Endothelial cell (in vitro differentiated cells): ENCODE data around the gene RNF13. TPM values are rescaled to one million over a fixed set of nuclear protein-coding genes. Genes with fewer than 3 reads are reported as not detected.
A peak's percentile ranks its signal among the peaks of the same experiment; 100 is the strongest.
"Not testable (repeated sequence)": the region's sequence is repeated elsewhere in the genome, so short reads cannot be mapped to it uniquely, and the experiment has no call there.

Source experiments
- DNase-seq: peaks from one replicate; pipeline ENCODE4 v3.0.0; 2021; ENCODE audit warnings: low spot score
- H3K27ac Mint-ChIP-seq: one replicate; pipeline ENCODE4 v1.8.0; 2021; ENCODE audit warnings: mixed read lengths, inconsistent platforms; ENCODE audit not compliant: unreplicated experiment
- H3K27me3 Mint-ChIP-seq: one replicate; pipeline ENCODE4 v1.8.0; 2021; ENCODE audit warnings: mild to moderate bottlenecking, moderate library complexity, mixed read lengths, inconsistent platforms; ENCODE audit not compliant: unreplicated experiment
- H3K36me3 Mint-ChIP-seq: one replicate; pipeline ENCODE4 v1.8.0; 2021; ENCODE audit warnings: mild to moderate bottlenecking, low read depth, mixed read lengths, inconsistent platforms; ENCODE audit not compliant: unreplicated experiment
- H3K4me1 Mint-ChIP-seq: one replicate; pipeline ENCODE4 v1.8.0; 2021; ENCODE audit warnings: mild to moderate bottlenecking, mixed read lengths, inconsistent platforms; ENCODE audit not compliant: unreplicated experiment
- H3K4me3 Mint-ChIP-seq: one replicate; pipeline ENCODE4 v1.8.0; 2021; ENCODE audit warnings: mild to moderate bottlenecking, mixed read lengths, inconsistent platforms; ENCODE audit not compliant: unreplicated experiment
- H3K9me3 Mint-ChIP-seq: one replicate; pipeline ENCODE4 v1.8.0; 2021; ENCODE audit warnings: mixed read lengths, inconsistent platforms; ENCODE audit not compliant: unreplicated experiment
- CTCF ChIP-seq: fragments of 200-600 bp; sonication (generic); IDR thresholded peaks from one replicate; pipeline ENCODE4 v1.5.0; 2021; ENCODE audit warnings: antibody characterized with exemption; ENCODE audit not compliant: unreplicated experiment
- total RNA-seq: library from RNA; stranded (reverse); fragmentation: NEBNext Ultra II Directional; extraction: Animal tissue kit (Norgen Biotek cat#: 25700); gene quantifications from one replicate; pipeline ENCODE4 v1.2.1, GENCODE V29; 2021; ENCODE audit not compliant: unreplicated experiment

Gene RNF13
- total RNA-seq, 1 donor from 2014 or later: 30.7 TPM

- no peak overlapping the region for H3K27ac Mint-ChIP-seq
- peaks cover 15% of the 10 kb centered on the region for H3K9me3 Mint-ChIP-seq
- no peak overlapping the region for H3K4me3 Mint-ChIP-seq
- no peak for TF ChIP-seq CTCF
- peaks cover 29% of the 10 kb centered on the region for H3K36me3 Mint-ChIP-seq
- H3K27me3 Mint-ChIP-seq: no peaks in the 10 kb centered on the region
- H3K4me1 Mint-ChIP-seq: no peaks in the 10 kb centered on the region
- no peak for DNase-seq
Measured at GRCh38 chr3:149832086-149832485, 19.1 kb downstream of the RNF13 start.

- Mint-ChIP-seq H3K36me3 (peaks cover 40% of the 10 kb centered on the region), H3K27me3 (no peaks in the 10 kb centered on the region), H3K4me3 (no peak overlapping the region), H3K27ac (no peak overlapping the region), H3K9me3 (peaks cover 15% of the 10 kb centered on the region), H3K4me1 (no peaks in the 10 kb centered on the region)
- no peak for DNase-seq
- no peak for TF ChIP-seq CTCF
Measured at GRCh38 chr3:149833241-149833640, 20.2 kb downstream of the RNF13 start.

- not testable (repeated sequence) for H3K27me3 Mint-ChIP-seq, H3K4me3 Mint-ChIP-seq, H3K27ac Mint-ChIP-seq, H3K4me1 Mint-ChIP-seq, DNase-seq
- Mint-ChIP-seq H3K36me3 (peaks cover 27% of the 10 kb centered on the region), H3K9me3 (peaks cover 16% of the 10 kb centered on the region)
Measured at GRCh38 chr3:149838491-149838890, 25.5 kb downstream of the RNF13 start.

GRCh38 chr3:149839469-149839868 lies 26.5 kb downstream of the RNF13 start:
- not testable (repeated sequence) for H3K27ac Mint-ChIP-seq, DNase-seq, H3K27me3 Mint-ChIP-seq, H3K4me1 Mint-ChIP-seq
- Mint-ChIP-seq H3K9me3 (peaks cover 10% of the 10 kb centered on the region), H3K4me3 (peak overlapping the region; percentile 8), H3K36me3 (peaks cover 27% of the 10 kb centered on the region)

GRCh38 chr3:149839896-149840295 lies 26.9 kb downstream of the RNF13 start:
- Mint-ChIP-seq H3K9me3 (peaks cover 6% of the 10 kb centered on the region), H3K4me1 (peaks cover 3% of the 10 kb centered on the region), H3K27me3 (no peaks in the 10 kb centered on the region), H3K27ac (no peak overlapping the region), H3K36me3 (peaks cover 22% of the 10 kb centered on the region), H3K4me3 (peak overlapping the region; percentile 8)
- no peak for TF ChIP-seq CTCF
- no peak for DNase-seq

- no peak for TF ChIP-seq CTCF
- DNase-seq: no peak
- Mint-ChIP-seq H3K4me3 (no peak overlapping the region), H3K27ac (no peak overlapping the region), H3K4me1 (peaks cover 5% of the 10 kb centered on the region), H3K9me3 (peaks cover 4% of the 10 kb centered on the region), H3K27me3 (no peaks in the 10 kb centered on the region), H3K36me3 (peaks cover 5% of the 10 kb centered on the region)
Measured at GRCh38 chr3:149843502-149843901, 30.5 kb downstream of the RNF13 start.
